BE2C (cell line): ENCODE measurements around the gene AGAP1.
A peak's percentile ranks its signal among the peaks of the same experiment; 100 is the strongest.

Experiments used
- DNase-seq: peaks from one replicate; pipeline ENCODE4 v3.0.0-alpha.2; 2020
- H3K27me3 ChIP-seq: fragments of 250-450 bp; sonication (Bioruptor Pico); 2 replicates; pipeline ENCODE4 v1.5.1; 2020; ENCODE audit warnings: mild to moderate bottlenecking
- H3K36me3 ChIP-seq: fragments of 250-450 bp; sonication (Bioruptor Pico); 2 replicates; pipeline ENCODE4 v1.5.1; 2020; ENCODE audit warnings: mild to moderate bottlenecking
- H3K4me1 ChIP-seq: fragments of 250-450 bp; sonication (Bioruptor Pico); 2 replicates; pipeline ENCODE4 v1.5.1; 2020
- H3K4me3 ChIP-seq: 2 replicates; pipeline ENCODE4 v1.5.1; 2011; ENCODE audit warnings: low read depth, low read length
- H3K9me3 ChIP-seq: fragments of 250-450 bp; sonication (Bioruptor Pico); 2 replicates; pipeline ENCODE4 v1.5.1; 2020
- CTCF ChIP-seq: IDR thresholded peaks from 2 replicates; pipeline ENCODE4 v1.5.1; 2012; ENCODE audit warnings: mild to moderate bottlenecking, low read depth, low read length

The AGAP1 gene

GRCh38 chr2:235663875-235664274 lies 170.0 kb downstream of the AGAP1 start:
- Histone ChIP-seq H3K9me3 (no peaks in the 10 kb centered on the region), H3K4me1 (peaks cover 9% of the 10 kb centered on the region), H3K4me3 (no peak overlapping the region), H3K27me3 (no peaks in the 10 kb centered on the region), H3K36me3 (no peaks in the 10 kb centered on the region)
- DNase-seq, result no peak
- no peak for TF ChIP-seq CTCF

GRCh38 chr2:235665661-235666212 lies 171.9 kb downstream of the AGAP1 start:
- Histone ChIP-seq H3K4me3 (peak overlapping the region; percentile 62), H3K36me3 (no peaks in the 10 kb centered on the region), H3K9me3 (no peaks in the 10 kb centered on the region), H3K27me3 (peaks cover 8% of the 10 kb centered on the region), H3K4me1 (peaks cover 9% of the 10 kb centered on the region)
- DNase-seq, result peak; percentile 38
- no peak for TF ChIP-seq CTCF

- Histone ChIP-seq H3K36me3 (no peaks in the 10 kb centered on the region), H3K27me3 (peaks cover 11% of the 10 kb centered on the region), H3K9me3 (no peaks in the 10 kb centered on the region), H3K4me3 (peak overlapping the region; percentile 62), H3K4me1 (peaks cover 9% of the 10 kb centered on the region)
- TF ChIP-seq CTCF, result no peak
- DNase-seq, result peak; percentile 61
Observed at GRCh38 chr2:235666213-235666781, 172.5 kb downstream of the AGAP1 start.

- Histone ChIP-seq H3K9me3 (no peaks in the 10 kb centered on the region), H3K27me3 (peaks cover 11% of the 10 kb centered on the region), H3K4me1 (peaks cover 9% of the 10 kb centered on the region), H3K4me3 (no peak overlapping the region), H3K36me3 (no peaks in the 10 kb centered on the region)
- no peak for TF ChIP-seq CTCF
- DNase-seq, result no peak
Observed at GRCh38 chr2:235668782-235669181, 174.9 kb downstream of the AGAP1 start.

GRCh38 chr2:235669269-235669831 lies 175.5 kb downstream of the AGAP1 start:
- H3K4me1 ChIP-seq, result peaks cover 9% of the 10 kb centered on the region
- no peak for TF ChIP-seq CTCF
- no peaks in the 10 kb centered on the region for H3K9me3 ChIP-seq
- peak overlapping the region; percentile 34 for H3K4me3 ChIP-seq
- H3K27me3 ChIP-seq, result peaks cover 11% of the 10 kb centered on the region
- DNase-seq, result peak; percentile 81
- no peaks in the 10 kb centered on the region for H3K36me3 ChIP-seq
